ENCODE measurements around the gene RCBTB2. TPM values are rescaled to one million over a fixed set of nuclear protein-coding genes. Genes with fewer than 3 reads are reported as not detected.

The RCBTB2 gene
- total RNA-seq, 1 experiment from 2014 or later, result 11.7 TPM

DNA sequence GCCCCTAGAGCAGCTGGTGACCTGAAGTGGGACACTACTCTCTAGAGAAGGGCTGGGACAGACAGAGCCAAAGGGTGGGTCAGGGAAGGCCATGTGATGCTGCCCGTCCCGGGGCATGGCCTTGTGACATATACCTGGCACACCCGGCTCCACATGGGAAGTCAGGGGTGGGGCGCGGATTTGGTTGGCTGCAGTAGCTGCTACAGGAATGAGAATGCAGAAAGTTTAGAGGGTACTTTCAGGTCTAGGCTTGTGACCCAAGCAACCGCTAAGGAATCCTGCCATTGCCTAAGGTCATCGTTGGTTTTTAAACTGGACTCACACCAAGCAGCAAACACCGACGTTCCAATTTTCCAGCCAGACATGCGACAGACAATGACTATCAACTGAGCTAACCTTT lies 25.9 kb downstream of the RCBTB2 start:
- H3K9me3 ChIP-seq (ENCODE audit: control insufficient read depth, low read depth, low read length), result no peaks in the 10 kb centered on the region
- H3K27ac ChIP-seq (ENCODE audit: insufficient read length, low read depth, low read length), result no peak overlapping the region
- H3K4me2 ChIP-seq (ENCODE audit: insufficient read depth, insufficient read length, low read length), result no peak overlapping the region
- DNase-seq, result no peak
- no peak overlapping the region for H3K23ac ChIP-seq (ENCODE audit: insufficient read length, low read depth, low read length)
- H4K91ac ChIP-seq (ENCODE audit: insufficient read length, low read depth, low read length), result no peak overlapping the region
- Mint-ChIP-seq H3K4me1 (peaks cover 12 to 14% of the 10 kb centered on the region in 2 experiments), H3K27ac (peak overlapping the region in 2 of 3 experiments; percentile 21 to 55; a peak in 1 of 7 replicates), H3K4me3 (no peak overlapping the region), H3K36me3 (ENCODE audit: insufficient read depth in 1 of 3, low read depth in 3 of 3) (peaks cover 0 to 5% (median 0%) of the 10 kb centered on the region in 3 experiments; a peak in 1 of 7 replicates), H3K27me3 (ENCODE audit: low read depth) (no peaks in the 10 kb centered on the region), H3K9me3 (no peaks in the 10 kb centered on the region)
- H3K79me1 ChIP-seq (ENCODE audit: insufficient read depth, low read depth, low read length, poor library complexity, severe bottlenecking), result no peaks in the 10 kb centered on the region
- no peaks in the 10 kb centered on the region for H3K79me2 ChIP-seq (ENCODE audit: insufficient read depth, low read length)
- no peak overlapping the region for H3K14ac ChIP-seq (ENCODE audit: insufficient read depth, low read length)
- no peaks in the 10 kb centered on the region for H4K20me1 ChIP-seq (ENCODE audit: control insufficient read depth, insufficient read depth, insufficient read length)
- H3K9ac ChIP-seq (ENCODE audit: extremely low read depth, insufficient read length, low read length), result no peak overlapping the region
- H2BK15ac ChIP-seq (ENCODE audit: low read depth, low read length), result no peak overlapping the region
- TF ChIP-seq, protein P1, sequence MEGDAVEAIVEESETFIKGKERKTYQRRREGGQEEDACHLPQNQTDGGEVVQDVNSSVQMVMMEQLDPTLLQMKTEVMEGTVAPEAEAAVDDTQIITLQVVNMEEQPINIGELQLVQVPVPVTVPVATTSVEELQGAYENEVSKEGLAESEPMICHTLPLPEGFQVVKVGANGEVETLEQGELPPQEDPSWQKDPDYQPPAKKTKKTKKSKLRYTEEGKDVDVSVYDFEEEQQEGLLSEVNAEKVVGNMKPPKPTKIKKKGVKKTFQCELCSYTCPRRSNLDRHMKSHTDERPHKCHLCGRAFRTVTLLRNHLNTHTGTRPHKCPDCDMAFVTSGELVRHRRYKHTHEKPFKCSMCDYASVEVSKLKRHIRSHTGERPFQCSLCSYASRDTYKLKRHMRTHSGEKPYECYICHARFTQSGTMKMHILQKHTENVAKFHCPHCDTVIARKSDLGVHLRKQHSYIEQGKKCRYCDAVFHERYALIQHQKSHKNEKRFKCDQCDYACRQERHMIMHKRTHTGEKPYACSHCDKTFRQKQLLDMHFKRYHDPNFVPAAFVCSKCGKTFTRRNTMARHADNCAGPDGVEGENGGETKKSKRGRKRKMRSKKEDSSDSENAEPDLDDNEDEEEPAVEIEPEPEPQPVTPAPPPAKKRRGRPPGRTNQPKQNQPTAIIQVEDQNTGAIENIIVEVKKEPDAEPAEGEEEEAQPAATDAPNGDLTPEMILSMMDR (conservative IDR thresholded peaks at IDR 0.05), result no peak
- no peak overlapping the region for H3K56ac ChIP-seq (ENCODE audit: insufficient read length, low read depth, low read length)
- H3K4ac ChIP-seq (ENCODE audit: low read depth, low read length), result no peak overlapping the region
- H3T11ph ChIP-seq (ENCODE audit: low read length), result no peak overlapping the region
- H3K18ac ChIP-seq (ENCODE audit: insufficient read length, low read depth, low read length), result no peak overlapping the region
- H2BK120ac ChIP-seq (ENCODE audit: low read depth, low read length, poor library complexity, severe bottlenecking), result no peak overlapping the region
- no peak overlapping the region for H4K5ac ChIP-seq (ENCODE audit: insufficient read length, low read depth, low read length)
- H2BK20ac ChIP-seq (ENCODE audit: low read depth, low read length, poor library complexity, severe bottlenecking), result no peak overlapping the region
- no peak overlapping the region for H2AK5ac ChIP-seq (ENCODE audit: insufficient read length, low read length)
- no peaks in the 10 kb centered on the region for H3K27me3 ChIP-seq (ENCODE audit: insufficient read depth, low read length)
- no peak overlapping the region for H2AFZ ChIP-seq (ENCODE audit: low read length)
- no peak overlapping the region for H4K8ac ChIP-seq (replicated peaks; ENCODE audit: insufficient read length, low read depth, low read length)
- no CpG with 5 or more reads among the region's 10 CpGs for WGBS (ENCODE audit: extremely low coverage, insufficient read length, low lambda C conversion rate)
- H2BK5ac ChIP-seq (ENCODE audit: insufficient read length, low read length), result no peak overlapping the region
- no peak overlapping the region for H2BK12ac ChIP-seq (ENCODE audit: insufficient read length, low read depth, low read length)
- H3K23me2 ChIP-seq (ENCODE audit: insufficient read length, low read depth, low read length, poor library complexity, severe bottlenecking), result no peaks in the 10 kb centered on the region
- H3K4me1 ChIP-seq (ENCODE audit: insufficient read depth, low read length), result peaks cover 2% of the 10 kb centered on the region; the same call in 1 of the 2 replicates

Measured in H9 (cell line).